Parathyroid adenoma (tissue), 2 donors: ENCODE measurements around the gene R3HCC1L.

Experiments used
- H2AFZ ChIP-seq: fragments of 300-600 bp; sonication (generic); one replicate; pipeline ENCODE4 v1.7.0; 2017; ENCODE audit warnings: antibody characterized with exemption, mild to moderate bottlenecking
- H3K27ac ChIP-seq: fragments of 300-600 bp; sonication (generic); one replicate; pipeline ENCODE4 v1.7.0; 2017
- H3K27me3 ChIP-seq: fragments of 300-600 bp; sonication (generic); one replicate; pipeline ENCODE4 v1.7.0; 2017; ENCODE audit warnings: low read length; ENCODE audit not compliant: control insufficient read depth, insufficient read depth
- H3K36me3 ChIP-seq: fragments of 300-600 bp; sonication (generic); one replicate; pipeline ENCODE4 v1.7.0; 2017; ENCODE audit warnings: low read length; ENCODE audit not compliant: control insufficient read depth, insufficient read depth
- H3K4me1 ChIP-seq: fragments of 300-600 bp; sonication (generic); one replicate; pipeline ENCODE4 v1.7.0; 2017; ENCODE audit warnings: control low read depth
- H3K4me2 ChIP-seq: fragments of 300-600 bp; sonication (generic); one replicate; pipeline ENCODE4 v1.7.0; 2017; ENCODE audit warnings: low read length
- H3K4me3 ChIP-seq: fragments of 300-600 bp; sonication (generic); one replicate; pipeline ENCODE4 v1.7.0; 2017; ENCODE audit warnings: low read depth, low read length
- H3K79me2 ChIP-seq: fragments of 300-600 bp; sonication (generic); one replicate; pipeline ENCODE4 v1.7.0; 2017; ENCODE audit warnings: control low read depth
- H3K9ac ChIP-seq: fragments of 300-600 bp; sonication (generic); one replicate; pipeline ENCODE4 v1.7.0; 2017; ENCODE audit warnings: mild to moderate bottlenecking
- H3K9me3 ChIP-seq: fragments of 300-600 bp; sonication (generic); one replicate; pipeline ENCODE4 v1.7.0; 2017; ENCODE audit warnings: low read length; ENCODE audit not compliant: control insufficient read depth
- CTCF ChIP-seq: fragments of 300-600 bp; sonication (generic); IDR thresholded peaks from one replicate; pipeline ENCODE4 v1.7.0; 2017; ENCODE audit warnings: antibody characterized with exemption, mild to moderate bottlenecking
- donor health status: primary hyperparathyroidism.

The R3HCC1L gene

GRCh38 chr10:98158576-98158975 is 24.1 kb downstream of the R3HCC1L start:
- no peak overlapping the region for H3K4me2 ChIP-seq
- H3K27me3 ChIP-seq = no peaks in the 10 kb centered on the region
- no peak overlapping the region for H3K4me3 ChIP-seq
- H3K4me1 ChIP-seq = peaks cover 5% of the 10 kb centered on the region
- no peak overlapping the region for H3K9ac ChIP-seq
- no peaks in the 10 kb centered on the region for H3K36me3 ChIP-seq
- H2AFZ ChIP-seq = no peak overlapping the region
- H3K27ac ChIP-seq = no peak overlapping the region
- no peak for TF ChIP-seq CTCF
- H3K79me2 ChIP-seq = peaks cover 4% of the 10 kb centered on the region
- H3K9me3 ChIP-seq = no peaks in the 10 kb centered on the region

GRCh38 chr10:98163941-98164340 is 29.5 kb downstream of the R3HCC1L start:
- Histone ChIP-seq H3K27me3 (no peaks in the 10 kb centered on the region), H3K27ac (no peak overlapping the region), H3K9ac (no peak overlapping the region), H3K9me3 (no peaks in the 10 kb centered on the region), H3K4me3 (no peak overlapping the region), H3K4me1 (peaks cover 8% of the 10 kb centered on the region), H3K36me3 (no peaks in the 10 kb centered on the region), H3K79me2 (no peaks in the 10 kb centered on the region), H2AFZ (no peak overlapping the region), H3K4me2 (no peak overlapping the region)
- no peak for TF ChIP-seq CTCF

- Histone ChIP-seq H3K79me2 (peaks cover 3% of the 10 kb centered on the region), H3K36me3 (no peaks in the 10 kb centered on the region), H3K4me2 (no peak overlapping the region), H3K4me3 (no peak overlapping the region), H3K4me1 (peaks cover 12% of the 10 kb centered on the region), H3K27ac (no peak overlapping the region), H3K9ac (no peak overlapping the region), H3K27me3 (no peaks in the 10 kb centered on the region), H3K9me3 (no peaks in the 10 kb centered on the region), H2AFZ (no peak overlapping the region)
- TF ChIP-seq CTCF = no peak
These were observed 32.7 kb downstream of the R3HCC1L start for GRCh38 chr10:98167191-98167590.

DNA sequence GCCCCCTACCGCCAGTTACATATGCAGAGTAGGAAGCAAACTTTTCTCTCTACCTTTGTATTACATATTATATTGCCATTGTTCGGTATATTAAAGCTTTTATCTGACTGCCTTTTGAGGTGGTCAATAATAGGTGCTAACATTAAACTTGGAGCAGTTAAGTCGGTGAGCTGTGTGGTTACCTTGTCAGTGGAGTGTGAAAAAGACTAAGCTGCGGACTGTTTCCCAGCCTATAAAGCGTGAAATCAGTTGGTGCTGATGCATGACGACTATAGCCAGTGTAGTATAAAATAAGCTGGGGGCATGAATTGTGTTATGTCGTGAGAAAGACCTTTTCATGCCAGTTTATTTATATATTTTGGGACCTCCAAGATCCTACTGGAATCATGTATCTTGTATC is 33.7 kb downstream of the R3HCC1L start:
- H3K4me1 ChIP-seq = peaks cover 12% of the 10 kb centered on the region
- H3K4me3 ChIP-seq = no peak overlapping the region
- H2AFZ ChIP-seq = no peak overlapping the region
- H3K27ac ChIP-seq = no peak overlapping the region
- H3K79me2 ChIP-seq = peaks cover 3% of the 10 kb centered on the region
- no peak overlapping the region for H3K9ac ChIP-seq
- H3K36me3 ChIP-seq = no peaks in the 10 kb centered on the region
- no peaks in the 10 kb centered on the region for H3K9me3 ChIP-seq
- H3K27me3 ChIP-seq = no peaks in the 10 kb centered on the region
- H3K4me2 ChIP-seq = no peak overlapping the region
- TF ChIP-seq CTCF = no peak

GRCh38 chr10:98168766-98169165 is 34.3 kb downstream of the R3HCC1L start:
- Histone ChIP-seq H3K4me1 (peaks cover 12% of the 10 kb centered on the region), H3K79me2 (peaks cover 3% of the 10 kb centered on the region), H3K36me3 (no peaks in the 10 kb centered on the region), H3K9ac (no peak overlapping the region), H2AFZ (no peak overlapping the region), H3K4me3 (no peak overlapping the region), H3K27me3 (no peaks in the 10 kb centered on the region), H3K4me2 (no peak overlapping the region), H3K27ac (no peak overlapping the region), H3K9me3 (no peaks in the 10 kb centered on the region)
- no peak for TF ChIP-seq CTCF
